Measurements from ENCODE around the gene TEK.

TEK gene

GRCh38 chr9:27261517-27262211 lies 152.6 kb downstream of the TEK start:
- TF ChIP-seq GATA1 (IDR thresholded peaks at IDR 0.05; ENCODE audit: low read depth, low read length) (no peak), POLR2A (IDR thresholded peaks at IDR 0.05; ENCODE audit: low read length) (no peak)
- no peak for DNase-seq

GRCh38 chr9:27272103-27272502 lies 163.1 kb downstream of the TEK start:
- no peak for DNase-seq
- TF ChIP-seq GATA1 (IDR thresholded peaks at IDR 0.05; ENCODE audit: low read depth, low read length) (no peak), POLR2A (IDR thresholded peaks at IDR 0.05; ENCODE audit: low read length) (no peak)

- TF ChIP-seq POLR2A (IDR thresholded peaks at IDR 0.05; ENCODE audit: low read length) (no peak), GATA1 (IDR thresholded peaks at IDR 0.05; ENCODE audit: low read depth, low read length) (no peak)
- no peak for DNase-seq
Measured at GRCh38 chr9:27273186-27273585, 164.2 kb downstream of the TEK start.

- DNase-seq, result peak; percentile 51 to 70
- TF ChIP-seq GATA1 (IDR thresholded peaks at IDR 0.05; ENCODE audit: low read depth, low read length), result no peak
- TF ChIP-seq POLR2A (IDR thresholded peaks at IDR 0.05; ENCODE audit: low read length), result no peak
Measured at GRCh38 chr9:27276193-27277030, 167.4 kb downstream of the TEK start.

GRCh38 chr9:27278374-27278773 lies 169.3 kb downstream of the TEK start:
- DNase-seq, result no peak
- TF ChIP-seq POLR2A (IDR thresholded peaks at IDR 0.05; ENCODE audit: low read length), result no peak
- TF ChIP-seq GATA1 (IDR thresholded peaks at IDR 0.05; ENCODE audit: low read depth, low read length), result no peak

GRCh38 chr9:27279611-27280010 lies 170.6 kb downstream of the TEK start:
- DNase-seq, result no peak
- TF ChIP-seq GATA1 (IDR thresholded peaks at IDR 0.05; ENCODE audit: low read depth, low read length) (no peak), POLR2A (IDR thresholded peaks at IDR 0.05; ENCODE audit: low read length) (no peak)

Measured in erythroblast (primary cell).